Activated CD8-positive, alpha-beta memory T cell treated with anti-CD3 and anti-CD28 coated beads for 4 hours (primary cell): Measurements from ENCODE around the gene ARSJ.

Experiments
- DNase-seq, 2 donors: peaks; one replicate each; pipeline ENCODE4 v3.0.0-alpha.2; 2020; ENCODE audit warnings: low read depth in 2 of 2

The ARSJ gene

DNA sequence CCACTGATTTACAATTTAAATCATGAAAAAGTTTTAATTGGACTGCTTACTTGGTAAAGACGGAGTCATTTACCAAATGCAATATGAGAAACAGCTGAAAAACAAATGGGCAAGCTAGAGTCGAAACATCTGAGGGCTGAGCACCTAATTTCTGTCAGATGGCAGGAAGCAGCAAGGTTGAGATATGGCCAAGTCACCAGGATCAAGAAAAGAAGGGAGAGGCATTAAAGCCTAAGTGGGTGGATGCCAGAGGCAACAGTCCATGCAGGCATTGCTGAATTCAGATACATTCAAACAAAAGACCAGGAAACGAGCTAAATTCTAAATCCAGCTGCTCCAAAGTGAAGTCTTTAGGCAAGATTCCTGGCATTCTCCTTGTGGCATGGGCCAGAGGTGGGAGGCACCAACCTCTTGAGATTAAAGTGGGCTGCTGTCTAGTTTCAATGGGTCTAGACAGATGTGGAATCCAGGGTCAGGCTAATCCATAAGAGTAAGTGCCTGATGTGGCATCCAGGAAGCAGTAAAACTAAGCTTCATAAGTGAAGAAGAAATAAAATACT, 8.0 kb upstream of the ARSJ start:
- no peak for DNase-seq

DNA sequence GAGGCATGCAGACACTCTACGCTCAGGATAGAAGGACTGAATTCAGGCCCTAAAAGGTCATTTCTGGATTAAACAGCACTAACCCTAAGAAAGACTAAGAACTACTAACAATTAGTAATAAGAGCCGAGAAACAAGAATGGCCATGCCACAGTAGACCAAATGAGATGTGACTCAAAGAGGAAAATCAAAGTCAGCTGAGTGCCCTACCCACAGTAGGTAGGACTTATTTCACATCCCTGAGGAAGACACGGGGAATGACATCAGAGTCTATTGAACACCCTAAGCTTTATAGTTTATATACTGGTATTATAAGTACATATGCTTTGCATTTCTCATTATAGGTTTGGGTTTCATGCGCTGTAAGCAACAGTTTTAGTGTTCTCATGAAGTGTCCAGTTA, 2.7 kb upstream of the ARSJ start:
- no peak for DNase-seq

DNA sequence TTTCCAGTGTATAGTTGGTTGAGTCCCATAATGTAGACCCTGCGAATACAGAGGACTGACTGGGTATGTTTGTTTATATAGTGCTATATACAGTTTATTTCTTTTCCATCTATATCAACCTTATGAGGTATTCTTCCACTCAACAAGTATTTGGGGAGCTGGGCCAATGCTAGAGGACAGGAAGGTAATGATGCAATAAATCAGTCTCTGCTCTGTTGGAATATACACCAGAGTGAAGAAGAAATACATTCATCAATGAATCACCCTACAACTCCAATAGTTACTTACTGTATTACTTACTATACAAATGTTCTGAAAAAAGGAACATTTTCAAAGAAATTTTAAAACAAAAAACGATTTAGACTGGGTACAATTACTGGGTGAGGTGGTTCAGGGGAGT, 2.1 kb upstream of the ARSJ start:
- DNase-seq = no peak

DNA sequence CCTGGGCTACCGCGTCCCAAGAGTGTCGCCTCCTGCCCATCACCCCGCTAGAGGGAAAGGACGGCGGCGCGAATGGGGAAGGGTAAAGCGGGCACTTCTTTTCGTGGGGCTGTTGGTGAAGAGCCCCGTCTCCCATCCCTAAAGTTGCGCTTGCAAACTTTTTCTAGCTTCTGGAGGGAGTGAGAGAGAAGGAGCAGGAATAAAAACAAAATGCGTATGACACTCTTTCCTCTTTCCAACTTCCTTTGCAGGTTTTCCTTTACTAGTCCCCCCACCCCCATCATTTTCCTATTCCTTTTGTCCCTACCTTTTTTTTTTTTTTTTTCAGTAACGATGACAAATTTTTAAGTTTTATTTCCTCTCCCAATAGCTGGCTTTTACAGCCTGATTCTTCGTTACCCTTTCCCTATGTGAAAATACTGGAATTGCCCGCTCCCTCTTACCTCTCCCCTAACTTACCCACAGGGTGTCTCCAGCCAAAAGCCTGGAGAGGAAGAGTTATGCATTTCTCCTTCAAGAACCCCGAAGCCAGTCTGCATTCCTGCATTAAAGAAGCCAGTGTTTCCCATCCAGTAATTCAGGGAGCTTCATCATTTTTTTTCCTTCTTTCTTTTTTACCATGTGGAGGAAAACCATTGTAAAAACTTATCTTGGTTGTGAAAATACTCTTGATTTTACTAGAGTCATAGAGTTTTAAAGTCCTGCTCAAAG, 613 bp upstream of the ARSJ start:
- no peak for DNase-seq

DNA sequence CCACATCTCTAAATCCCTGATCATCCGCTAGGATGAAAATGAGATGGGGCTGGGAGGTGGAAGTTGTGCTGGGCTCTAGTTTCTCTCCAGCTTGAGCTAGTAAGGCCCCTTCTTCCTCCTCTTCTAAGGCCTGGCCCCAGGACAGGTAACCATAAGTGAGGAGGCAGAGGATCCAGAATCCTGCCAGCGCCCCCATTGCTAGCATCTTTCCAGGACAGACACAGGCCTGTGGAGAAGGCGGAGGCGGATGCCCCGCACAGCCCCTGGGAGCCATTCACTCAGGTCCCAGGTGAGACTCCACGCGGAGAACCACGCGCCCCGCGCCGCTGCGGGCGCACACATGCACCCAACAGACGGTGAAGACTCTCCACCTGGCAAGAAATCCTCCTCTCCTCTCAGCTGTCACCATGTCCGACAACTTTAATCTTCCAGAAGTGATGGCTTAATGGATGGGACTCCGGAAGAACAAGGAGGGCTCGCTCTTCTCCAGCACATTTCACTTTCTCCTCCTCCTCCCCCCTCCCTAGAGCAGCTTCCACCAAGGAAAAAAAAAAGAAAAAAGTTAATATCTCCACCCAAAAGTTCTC, 793 bp downstream of the ARSJ start:
- no peak for DNase-seq

DNA sequence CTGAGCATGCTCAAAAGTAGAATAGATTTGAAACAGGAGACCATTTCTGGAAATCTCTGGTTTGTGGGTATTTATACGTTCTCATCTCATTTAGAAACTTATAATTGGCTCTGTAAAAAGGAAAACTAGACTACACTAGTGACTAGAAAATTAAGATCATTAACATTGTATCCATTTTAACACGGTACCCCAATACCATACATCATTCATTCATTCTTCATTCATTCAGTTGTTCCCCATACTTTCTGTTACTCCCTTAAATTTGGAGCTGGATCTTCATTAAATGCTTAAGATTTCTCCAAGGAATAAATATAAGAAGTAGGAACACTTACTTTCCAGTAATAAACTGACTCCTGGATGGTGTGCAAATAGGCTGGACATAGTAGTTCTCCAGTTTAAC, 1.3 kb downstream of the ARSJ start:
- DNase-seq = no peak

DNA sequence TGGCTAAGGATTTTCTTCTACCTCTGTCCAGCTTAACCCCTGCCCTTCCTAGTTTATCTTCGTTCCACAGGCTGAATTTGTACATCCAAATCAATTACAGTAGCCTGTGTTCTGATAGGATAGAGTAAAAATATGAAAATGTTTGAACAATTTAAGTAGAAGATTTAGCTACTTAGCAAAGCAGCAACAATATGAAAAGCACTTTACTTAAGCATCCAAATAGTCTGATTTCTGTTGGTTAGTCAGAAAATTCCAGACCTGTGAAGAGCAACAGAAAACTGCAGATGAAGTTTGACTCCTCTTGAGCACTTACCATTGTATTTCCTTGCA, 2.0 kb downstream of the ARSJ start:
- no peak for DNase-seq

DNA sequence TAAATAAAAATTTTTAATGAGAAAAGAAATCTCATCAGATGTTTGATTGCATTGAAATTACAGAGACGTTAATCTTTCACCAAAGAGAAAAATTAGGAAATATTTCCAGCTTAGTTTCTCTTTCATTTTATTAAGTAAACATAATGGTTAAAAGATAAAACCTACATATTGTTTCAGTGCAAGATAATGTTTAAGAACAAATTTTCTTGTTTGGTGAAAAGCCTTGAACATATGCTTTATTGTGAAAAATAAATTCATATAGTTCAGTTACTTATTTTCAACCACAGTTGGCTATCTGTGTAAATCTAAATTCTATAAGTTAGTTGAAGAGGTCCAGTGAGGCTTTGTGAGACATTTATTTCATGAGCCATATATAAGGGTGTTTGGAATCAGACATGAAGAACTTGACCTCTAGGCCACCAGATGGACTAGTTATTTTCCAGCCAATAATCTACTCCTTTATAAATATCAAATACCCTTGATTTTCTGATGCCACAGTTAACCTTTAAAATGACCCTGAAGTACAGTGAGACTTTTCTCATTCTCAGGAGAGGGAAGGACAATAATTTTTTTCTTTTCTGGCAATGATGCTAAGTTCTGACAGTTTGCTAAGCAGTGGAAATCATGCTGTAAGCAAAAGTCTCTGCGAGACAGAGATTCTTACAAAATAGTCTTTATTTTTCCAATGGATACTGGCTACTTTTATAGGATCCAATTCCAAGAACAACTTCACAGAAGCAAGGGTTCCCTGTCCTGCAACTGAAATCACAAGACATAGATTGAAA, 2.5 kb downstream of the ARSJ start:
- DNase-seq = no peak

DNA sequence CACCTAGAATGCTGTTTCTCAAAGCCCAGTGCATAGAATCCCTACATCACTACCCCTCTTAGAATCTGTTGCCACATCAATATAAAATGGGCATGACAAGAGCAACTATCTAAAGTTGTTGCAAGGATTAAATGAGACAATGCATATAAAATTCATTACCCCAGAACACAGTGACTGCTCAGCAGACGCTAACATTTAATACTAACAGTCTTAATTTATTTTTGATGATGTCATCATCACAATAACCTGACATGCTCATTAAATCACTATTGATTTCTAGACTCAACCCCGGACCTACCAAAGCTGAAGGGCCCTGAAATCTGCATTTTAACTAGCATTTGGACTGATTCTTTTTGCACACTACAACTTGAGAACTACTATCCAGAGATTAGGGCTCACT, 3.9 kb downstream of the ARSJ start:
- DNase-seq = no peak

DNA sequence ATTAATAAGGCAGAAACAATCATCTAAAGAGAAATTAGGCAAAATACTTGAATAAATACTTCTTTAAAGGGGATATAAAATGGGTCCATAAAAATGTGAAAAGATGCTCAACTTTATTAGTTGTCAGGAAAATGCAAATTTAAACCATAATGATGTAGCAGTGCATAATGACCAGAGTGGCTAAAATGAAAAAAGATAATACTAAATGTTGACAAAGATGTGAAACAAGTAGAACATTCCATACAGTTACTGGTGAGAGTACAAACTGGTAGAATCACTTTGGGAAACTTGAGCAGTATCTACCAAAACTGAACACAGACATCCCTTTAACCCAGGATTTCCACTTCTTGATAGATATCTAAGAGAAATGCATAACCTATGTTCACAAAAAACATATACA, 5.0 kb downstream of the ARSJ start:
- DNase-seq = no peak

DNA sequence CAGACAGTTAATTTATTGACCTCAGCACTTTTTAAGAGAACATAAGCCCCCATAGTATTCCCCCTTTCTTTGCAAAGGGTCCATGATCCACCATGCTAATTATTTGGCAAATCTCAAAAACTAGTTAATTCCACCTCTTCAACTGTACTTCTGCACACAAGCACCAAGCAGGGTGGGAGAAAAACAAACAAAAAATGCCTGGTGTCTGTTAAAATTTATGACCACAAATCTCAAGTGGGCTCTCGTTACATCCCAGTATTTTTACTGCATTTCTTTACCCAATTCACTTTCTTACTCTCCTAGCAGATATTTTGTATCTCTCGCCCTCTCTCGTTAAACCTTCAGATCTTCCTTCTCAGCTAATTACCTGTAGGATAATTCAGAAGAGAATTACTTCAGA, 6.1 kb downstream of the ARSJ start:
- no peak for DNase-seq

DNA sequence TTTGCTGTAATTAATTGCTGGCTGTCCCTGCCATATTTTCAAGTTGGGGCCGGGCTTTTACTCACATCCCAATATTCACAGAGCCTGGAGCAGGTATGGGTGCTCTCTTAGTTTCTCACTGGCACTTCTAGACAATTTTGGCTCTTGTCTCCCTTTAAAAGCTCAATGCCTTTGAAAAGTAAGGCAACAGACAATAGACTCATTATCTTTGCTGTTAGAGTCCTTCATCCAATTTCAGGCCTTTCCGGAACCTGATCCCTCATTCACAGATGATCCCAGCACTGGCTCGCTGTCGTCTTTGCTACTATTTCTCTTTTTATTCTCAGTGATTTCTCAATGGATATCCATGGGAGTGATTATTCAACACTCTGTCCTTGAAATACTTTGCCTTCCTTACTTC, 6.7 kb downstream of the ARSJ start:
- no peak for DNase-seq

DNA sequence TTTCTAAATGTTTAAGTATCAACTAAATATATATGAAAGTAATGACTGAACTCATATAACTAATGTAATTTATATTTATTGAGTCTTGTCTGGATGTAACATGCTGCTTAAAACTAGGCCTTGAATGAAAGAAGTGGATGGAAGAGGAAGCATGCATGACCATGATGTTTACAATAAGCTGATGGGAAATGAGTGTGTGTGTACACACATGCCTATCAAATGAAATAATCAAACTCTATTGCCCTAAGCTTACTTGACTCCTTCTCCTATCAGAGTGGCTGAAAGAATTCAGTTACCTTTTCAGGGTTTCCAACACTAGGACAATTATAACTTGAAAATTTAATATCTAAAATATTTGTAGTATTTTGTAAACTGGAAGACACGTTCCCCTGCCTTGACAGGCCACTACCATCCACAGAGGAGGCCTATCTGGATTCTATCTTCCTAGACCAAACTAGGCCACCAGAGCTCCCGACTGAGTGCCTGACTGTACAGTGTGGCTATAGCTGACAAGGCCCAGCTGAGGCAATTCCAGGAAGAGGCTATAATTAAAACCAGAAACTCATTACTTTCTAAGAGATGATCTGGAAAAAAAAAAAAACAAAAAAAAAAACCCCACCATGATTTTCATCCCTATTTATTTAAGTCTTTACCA, 7.6 kb downstream of the ARSJ start:
- no peak for DNase-seq

DNA sequence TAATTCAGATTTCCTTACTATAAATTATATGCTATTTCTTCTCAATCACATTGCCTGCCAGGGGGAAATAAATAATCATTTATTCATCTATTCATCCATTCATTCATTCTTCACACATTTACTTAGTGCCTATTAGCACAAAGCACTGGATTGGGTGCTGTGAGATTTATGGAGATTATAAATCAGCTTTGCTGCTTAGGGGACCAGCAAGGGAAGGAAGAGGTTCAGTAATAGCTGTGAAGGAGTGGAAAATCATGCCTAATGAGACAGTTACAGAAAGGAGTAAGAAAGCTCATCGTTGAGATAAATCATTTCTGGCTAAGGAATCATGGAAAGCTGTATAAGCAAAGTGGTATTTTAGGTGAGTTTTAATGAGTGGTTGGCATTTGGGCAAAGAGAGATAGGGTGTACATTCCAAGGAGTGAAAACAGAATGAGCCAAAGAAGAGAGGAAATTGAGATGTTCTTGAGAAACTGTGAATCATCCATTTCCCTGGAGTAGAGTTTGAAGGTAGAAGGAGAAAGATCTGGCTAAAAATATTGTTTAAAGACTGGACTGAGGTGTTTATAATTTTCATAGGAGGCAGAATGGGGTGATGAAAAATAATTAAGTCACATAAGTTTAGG, 9.6 kb downstream of the ARSJ start:
- DNase-seq = no peak

DNA sequence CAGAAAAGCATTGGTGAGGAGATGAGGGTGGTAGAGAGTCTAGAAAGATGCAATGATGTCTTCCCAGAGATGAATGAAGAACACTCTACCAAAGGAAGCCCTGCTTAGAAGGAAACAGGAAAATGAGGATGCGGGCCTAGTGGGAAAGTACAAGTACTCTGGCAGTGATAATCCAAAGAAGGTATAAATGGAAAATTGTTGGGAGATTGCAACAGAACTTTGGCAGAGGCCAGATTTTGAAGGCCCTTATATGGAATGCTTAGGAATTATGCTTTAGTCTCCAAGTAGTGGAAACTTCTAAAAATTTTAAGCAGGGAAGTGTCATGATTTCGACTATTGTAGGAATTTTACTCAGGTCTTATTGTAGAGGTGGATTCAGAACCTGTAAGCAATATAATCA, 11.0 kb downstream of the ARSJ start:
- no peak for DNase-seq

DNA sequence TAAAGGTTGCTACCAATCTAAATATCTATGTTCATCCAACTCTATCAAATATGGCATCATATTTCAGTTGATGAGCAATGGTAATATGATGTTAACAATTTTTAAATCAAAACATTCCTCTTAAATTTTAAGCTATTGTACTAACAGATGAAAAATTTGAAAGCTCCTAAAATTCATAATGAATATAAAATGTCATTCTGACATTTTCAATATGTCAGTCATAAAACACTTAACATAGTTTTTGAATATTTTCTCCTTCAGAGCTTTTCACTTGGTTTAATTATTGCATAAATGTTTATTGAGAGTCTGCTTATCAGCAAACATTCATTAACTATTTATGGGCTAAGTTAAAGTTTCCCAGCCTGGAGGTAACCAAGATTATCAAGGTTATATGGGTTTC, 11.8 kb downstream of the ARSJ start:
- no peak for DNase-seq

DNA sequence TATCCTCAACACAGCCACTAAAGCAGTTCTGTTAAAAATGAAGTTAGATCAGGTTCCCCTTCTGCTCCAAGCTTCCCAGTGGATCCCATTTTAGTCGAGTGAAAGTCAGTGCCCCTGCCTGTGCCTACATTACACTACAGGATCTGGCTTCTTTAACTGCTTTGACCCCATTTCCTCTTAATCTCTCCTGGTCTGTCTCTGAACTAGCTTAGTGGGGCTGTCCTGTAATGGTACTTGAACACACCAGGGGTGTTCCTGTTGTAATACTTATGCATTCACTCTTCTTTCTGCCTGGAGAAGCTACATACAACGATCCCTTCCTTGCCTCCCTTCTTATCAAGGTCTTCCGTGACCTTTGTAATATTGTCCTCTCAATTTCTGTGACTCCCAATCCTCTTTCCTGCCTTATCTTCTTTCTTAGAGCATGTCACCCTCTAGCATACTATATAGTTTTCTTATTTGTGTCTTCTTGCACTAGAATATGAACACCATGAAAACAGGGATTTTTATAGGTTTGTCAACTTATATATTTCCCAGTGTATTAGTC, 16.7 kb downstream of the ARSJ start:
- DNase-seq = no peak

DNA sequence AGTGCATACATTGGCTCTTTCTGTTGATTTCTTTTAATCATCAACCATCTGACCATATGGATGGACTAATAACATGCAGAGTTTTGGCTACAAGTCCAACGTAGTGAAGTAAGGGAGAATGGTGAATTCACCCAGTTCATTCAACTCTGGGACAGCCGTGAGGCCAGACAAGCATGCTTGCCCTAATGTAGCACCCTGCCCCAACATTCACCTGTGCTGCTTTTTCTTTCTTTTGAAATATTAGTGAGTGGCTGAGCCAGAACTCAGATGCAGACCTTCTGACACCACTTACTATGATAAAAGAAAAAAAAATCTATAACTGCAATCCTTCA, 17.5 kb downstream of the ARSJ start:
- DNase-seq = no peak

DNA sequence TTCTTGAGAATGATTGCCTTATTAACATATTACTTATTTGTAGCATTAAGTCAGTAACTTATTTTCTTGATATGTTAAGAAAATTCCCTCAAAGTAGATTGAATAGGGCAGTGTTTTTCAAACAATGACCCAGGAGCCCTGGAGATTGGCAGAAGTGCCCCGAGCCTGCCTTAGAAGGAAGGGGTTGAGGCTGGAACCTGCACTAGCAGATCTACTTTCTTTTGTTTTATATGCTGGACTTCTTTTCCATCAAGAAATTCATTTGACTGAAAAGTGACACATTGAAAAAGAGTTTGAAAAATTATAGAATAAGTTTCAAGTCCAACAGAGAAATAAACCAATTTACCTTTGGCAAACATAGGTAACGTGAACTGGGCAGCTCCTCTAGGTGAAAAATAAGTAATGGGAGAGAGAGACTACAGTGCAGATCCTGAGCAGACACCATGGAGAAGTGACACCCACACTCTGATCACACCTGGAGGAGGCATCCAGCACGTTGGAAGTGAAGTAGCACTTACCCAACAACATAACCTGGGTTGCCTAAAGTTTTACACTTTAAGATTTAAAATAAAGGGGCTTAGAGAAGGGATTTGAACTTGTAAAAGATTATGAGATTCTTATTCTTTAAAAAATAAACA, 18.6 kb downstream of the ARSJ start:
- no peak for DNase-seq

DNA sequence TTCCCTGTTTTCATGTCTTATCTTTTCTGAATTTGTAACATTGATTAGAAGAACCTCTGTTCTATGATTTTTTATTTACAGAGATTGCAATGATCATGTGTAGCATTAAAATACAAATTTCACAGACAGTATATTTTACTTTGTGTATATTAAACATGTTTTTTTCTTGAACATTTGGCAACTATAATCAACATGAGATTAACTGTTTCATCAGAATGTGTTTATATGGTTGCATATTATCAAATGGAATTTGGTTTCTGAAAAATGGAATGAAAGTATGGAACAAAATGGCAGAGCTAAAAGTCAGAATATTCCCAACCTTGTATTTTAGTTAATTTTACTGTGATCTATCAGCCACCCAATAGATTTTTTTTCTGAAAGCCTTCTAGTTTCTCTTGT, 19.9 kb downstream of the ARSJ start:
- no peak for DNase-seq

DNA sequence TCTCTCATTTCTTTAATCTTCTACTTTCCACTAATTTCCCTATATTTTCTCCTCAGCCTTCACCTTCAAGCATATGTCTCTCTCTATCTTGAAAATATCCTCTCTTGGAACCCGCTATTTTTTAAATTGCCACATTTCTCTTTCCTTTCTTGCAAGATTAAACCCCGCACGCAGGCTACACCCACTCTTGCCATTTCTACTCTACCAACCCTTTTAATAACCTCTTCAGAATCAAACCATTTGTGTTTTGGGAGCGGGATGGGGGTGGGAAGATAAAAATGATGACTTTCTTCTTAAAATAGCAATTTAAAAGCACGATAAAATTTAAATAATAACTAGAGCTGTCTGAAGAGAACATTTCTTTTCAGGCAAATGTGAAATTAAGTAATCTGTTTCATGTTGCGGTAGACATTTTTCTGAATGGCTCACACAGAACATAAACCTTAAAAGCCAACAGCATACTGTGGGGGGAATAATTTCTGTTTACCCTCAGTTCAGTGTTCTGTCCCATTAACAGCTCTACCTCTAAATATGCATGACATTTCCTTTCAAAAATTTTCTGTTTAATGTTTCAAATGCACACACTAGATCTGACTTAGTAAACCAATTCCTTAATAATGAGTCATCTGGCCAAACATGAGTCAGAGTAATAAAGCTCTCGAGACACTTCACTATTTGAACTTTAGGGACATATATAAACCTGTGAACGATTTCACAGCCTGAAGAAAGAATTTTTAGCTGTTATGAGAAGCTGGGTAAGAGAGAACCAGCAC, 20.5 kb downstream of the ARSJ start:
- no peak for DNase-seq
